Nephron progenitor cell (in vitro differentiated cells): ENCODE results near the gene TMEM253.
A peak's percentile ranks its signal among the peaks of the same experiment; 100 is the strongest.

ENCODE experiments used
- DNase-seq: peaks from one replicate; pipeline ENCODE4 v3.0.0; 2021
- H3K27ac Mint-ChIP-seq: 2 replicates; pipeline ENCODE4 v1.8.0; 2021; ENCODE audit warnings: mild to moderate bottlenecking, moderate library complexity, mixed read lengths
- H3K27me3 Mint-ChIP-seq: 2 replicates; pipeline ENCODE4 v1.8.0; 2021; ENCODE audit warnings: mild to moderate bottlenecking, low read depth, mixed read lengths; ENCODE audit not compliant: poor library complexity
- H3K36me3 Mint-ChIP-seq: 2 replicates; pipeline ENCODE4 v1.8.0; 2021; ENCODE audit warnings: low read depth, mixed read lengths
- H3K4me1 Mint-ChIP-seq: 2 replicates; pipeline ENCODE4 v1.8.0; 2021; ENCODE audit warnings: mixed read lengths
- H3K4me3 Mint-ChIP-seq: 2 replicates; pipeline ENCODE4 v1.8.0; 2021; ENCODE audit warnings: mild to moderate bottlenecking, moderate library complexity, mixed read lengths
- H3K9me3 Mint-ChIP-seq: 2 replicates; pipeline ENCODE4 v1.8.0; 2021; ENCODE audit warnings: mild to moderate bottlenecking, moderate library complexity, mixed read lengths
- CTCF ChIP-seq: fragments of 200-600 bp; sonication (generic); IDR thresholded peaks from 2 replicates; pipeline ENCODE4 v1.5.0; 2021; ENCODE audit warnings: antibody characterized with exemption

Gene TMEM253

GRCh38 chr14:21078726-21079125 is 22.1 kb upstream of the TMEM253 start:
- Mint-ChIP-seq H3K4me3 (no peak overlapping the region), H3K9me3 (no peaks in the 10 kb centered on the region), H3K27me3 (peaks cover 3% of the 10 kb centered on the region), H3K36me3 (peaks cover 73% of the 10 kb centered on the region), H3K4me1 (peaks cover 6% of the 10 kb centered on the region), H3K27ac (no peak overlapping the region)
- no peak for TF ChIP-seq CTCF
- no peak for DNase-seq

- Mint-ChIP-seq H3K4me1 (peaks cover 3% of the 10 kb centered on the region), H3K9me3 (no peaks in the 10 kb centered on the region), H3K36me3 (peaks cover 75% of the 10 kb centered on the region), H3K4me3 (no peak overlapping the region), H3K27ac (no peak overlapping the region), H3K27me3 (peaks cover 3% of the 10 kb centered on the region)
- TF ChIP-seq CTCF, result no peak
- no peak for DNase-seq
Measured at GRCh38 chr14:21081521-21082142, 19.2 kb upstream of the TMEM253 start.

DNA sequence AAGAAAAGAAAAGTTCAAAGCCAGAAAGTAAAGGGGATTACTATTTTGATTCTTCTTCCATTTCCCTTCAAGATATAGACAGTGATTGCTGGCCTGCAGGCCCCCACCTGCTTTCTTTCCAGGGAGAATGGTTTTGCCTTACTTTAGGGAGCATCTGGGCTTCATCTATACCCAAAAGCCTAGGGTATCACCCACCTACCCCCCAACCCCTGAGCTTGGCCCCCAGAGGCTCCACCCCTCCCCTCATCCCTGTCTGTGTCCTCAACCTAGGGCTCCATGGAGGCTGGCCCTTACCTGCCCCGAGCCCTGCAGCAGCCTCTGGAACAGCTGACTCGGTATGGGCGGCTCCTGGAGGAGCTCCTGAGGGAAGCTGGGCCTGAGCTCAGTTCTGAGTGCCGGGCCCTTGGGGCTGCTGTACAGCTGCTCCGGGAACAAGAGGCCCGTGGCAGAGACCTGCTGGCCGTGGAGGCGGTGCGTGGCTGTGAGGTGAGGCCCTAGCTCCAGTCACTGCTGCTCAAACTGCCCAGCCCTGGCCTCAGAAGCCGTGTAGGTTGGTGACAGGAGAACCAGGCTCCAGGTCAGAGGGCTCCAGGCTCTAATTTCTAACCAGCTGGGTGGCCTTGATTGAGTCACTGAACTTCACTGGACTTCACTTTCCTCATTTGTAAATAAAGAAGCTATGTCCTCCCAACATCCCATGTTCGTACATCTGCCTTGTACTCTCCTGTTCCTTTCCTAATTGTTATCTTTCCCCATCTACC is 17.1 kb upstream of the TMEM253 start:
- Mint-ChIP-seq H3K27ac (peak overlapping the region; percentile 70), H3K9me3 (no peaks in the 10 kb centered on the region), H3K27me3 (no peaks in the 10 kb centered on the region), H3K4me3 (no peak overlapping the region), H3K36me3 (peaks cover 73% of the 10 kb centered on the region), H3K4me1 (peaks cover 15% of the 10 kb centered on the region)
- no peak for DNase-seq
- TF ChIP-seq CTCF, result no peak

DNA sequence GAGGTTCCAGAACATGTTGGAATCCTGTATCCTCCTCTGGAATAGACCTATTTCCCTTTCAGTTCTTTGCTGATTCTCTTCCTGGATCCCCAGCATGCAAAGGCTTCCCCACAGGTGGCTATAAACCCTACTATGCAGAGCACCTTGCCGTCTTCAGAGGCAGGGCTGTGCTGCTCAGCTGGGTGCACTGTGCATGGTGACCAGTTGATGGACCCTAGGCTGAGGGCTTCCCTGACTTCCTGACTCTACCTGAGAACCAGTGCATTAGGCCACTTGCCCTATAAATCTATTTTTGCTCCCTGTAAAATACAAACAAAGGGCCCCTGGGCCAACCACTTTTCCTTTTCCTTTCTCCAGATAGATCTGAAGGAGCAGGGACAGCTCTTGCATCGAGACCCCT is 16.5 kb upstream of the TMEM253 start:
- H3K27ac Mint-ChIP-seq, result peak overlapping the region; percentile 70
- peaks cover 18% of the 10 kb centered on the region for H3K4me1 Mint-ChIP-seq
- peaks cover 73% of the 10 kb centered on the region for H3K36me3 Mint-ChIP-seq
- DNase-seq, result no peak
- H3K9me3 Mint-ChIP-seq, result no peaks in the 10 kb centered on the region
- H3K27me3 Mint-ChIP-seq, result peaks cover 3% of the 10 kb centered on the region
- no peak overlapping the region for H3K4me3 Mint-ChIP-seq
- TF ChIP-seq CTCF, result no peak

GRCh38 chr14:21084998-21085853 is 15.6 kb upstream of the TMEM253 start:
- no peaks in the 10 kb centered on the region for H3K9me3 Mint-ChIP-seq
- H3K27ac Mint-ChIP-seq, result peak overlapping the region; percentile 77
- peaks cover 69% of the 10 kb centered on the region for H3K36me3 Mint-ChIP-seq
- H3K4me1 Mint-ChIP-seq, result peaks cover 18% of the 10 kb centered on the region
- H3K4me3 Mint-ChIP-seq, result no peak overlapping the region
- H3K27me3 Mint-ChIP-seq, result peaks cover 3% of the 10 kb centered on the region
- DNase-seq, result no peak
- no peak for TF ChIP-seq CTCF
